Activated T-helper 1 cell treated with anti-CD3 and anti-CD28 coated beads, Interleukin-2, amount 50 U/mL, for 16 hours (primary cell): ENCODE measurements around the gene CEP350.
"Not testable (repeated sequence)": the region's sequence is repeated elsewhere in the genome, so short reads cannot be mapped to it uniquely, and the experiment has no call there.

Experiments
- DNase-seq, 2 donors: peaks; one replicate each; pipeline ENCODE4 v3.0.0-alpha.2; 2020; ENCODE audit warnings: low read depth in 1 of 2, low spot score in 1 of 2

Gene CEP350

DNA sequence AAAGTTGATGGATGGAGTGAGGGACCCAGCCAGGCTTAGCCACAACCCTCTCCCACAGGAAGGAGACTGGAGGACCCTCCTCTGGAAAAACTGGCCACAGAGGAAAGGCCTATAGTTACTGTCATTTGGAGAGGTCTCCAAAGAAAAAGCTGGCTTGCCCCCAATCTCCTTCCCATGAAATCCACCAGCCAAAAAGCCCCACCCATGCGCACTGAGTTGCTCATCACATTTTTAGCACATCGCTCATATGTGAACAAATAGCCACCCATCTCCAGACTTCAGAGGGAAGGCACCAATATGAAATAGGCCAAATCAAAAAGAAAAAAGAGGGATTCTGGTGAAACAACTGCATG, 163.1 kb downstream of the CEP350 start:
- no peak for DNase-seq

DNA sequence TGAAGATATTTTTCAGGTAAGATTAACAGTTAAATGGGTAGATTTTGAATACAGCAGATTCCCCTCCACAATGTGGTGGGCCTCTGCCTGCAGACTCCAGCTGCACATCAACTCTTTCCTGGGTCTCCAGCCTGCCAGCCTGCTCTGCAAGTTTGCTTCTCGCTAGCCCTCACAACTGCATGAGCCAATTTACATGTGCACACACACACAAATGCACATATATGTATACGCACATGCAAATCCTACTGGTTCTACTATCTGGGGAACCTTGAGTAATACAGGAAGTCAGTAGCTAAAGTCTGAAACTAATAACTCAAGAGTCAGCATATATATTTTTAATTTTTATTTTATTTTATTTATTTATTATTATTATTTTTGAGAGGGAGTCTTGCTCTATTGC, 165.2 kb downstream of the CEP350 start:
- DNase-seq, result no peak

GRCh38 chr1:180123463-180123936, 168.9 kb downstream of the CEP350 start:
- no peak for DNase-seq

GRCh38 chr1:180130651-180131050, 176.0 kb downstream of the CEP350 start:
- DNase-seq, result no peak

GRCh38 chr1:180131510-180131909, 176.9 kb downstream of the CEP350 start:
- DNase-seq, result no peak

GRCh38 chr1:180133193-180133592, 178.6 kb downstream of the CEP350 start:
- no peak for DNase-seq

DNA sequence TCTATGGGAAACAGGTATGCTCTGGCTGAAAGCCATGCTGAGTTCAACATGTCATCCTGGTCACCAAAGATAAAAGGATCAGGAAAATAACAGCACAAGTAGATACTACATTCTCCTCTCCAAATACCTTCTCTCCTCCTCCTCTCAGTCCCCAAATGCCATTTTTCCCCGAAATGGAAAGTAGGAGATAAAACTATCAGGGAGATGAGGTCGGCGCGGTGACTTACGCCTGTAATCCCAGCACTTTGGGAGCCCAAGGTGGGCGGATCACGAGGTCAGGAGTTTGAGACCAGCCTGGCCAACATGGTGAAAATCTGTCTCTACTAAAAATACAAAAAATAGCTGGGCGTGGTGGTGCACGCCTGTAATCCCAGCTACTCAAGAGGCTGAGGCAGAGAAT, 179.1 kb downstream of the CEP350 start:
- DNase-seq, result not testable (repeated sequence)

GRCh38 chr1:180135535-180135934, 180.9 kb downstream of the CEP350 start:
- no peak for DNase-seq

GRCh38 chr1:180136331-180136967, 181.8 kb downstream of the CEP350 start:
- no peak for DNase-seq

DNA sequence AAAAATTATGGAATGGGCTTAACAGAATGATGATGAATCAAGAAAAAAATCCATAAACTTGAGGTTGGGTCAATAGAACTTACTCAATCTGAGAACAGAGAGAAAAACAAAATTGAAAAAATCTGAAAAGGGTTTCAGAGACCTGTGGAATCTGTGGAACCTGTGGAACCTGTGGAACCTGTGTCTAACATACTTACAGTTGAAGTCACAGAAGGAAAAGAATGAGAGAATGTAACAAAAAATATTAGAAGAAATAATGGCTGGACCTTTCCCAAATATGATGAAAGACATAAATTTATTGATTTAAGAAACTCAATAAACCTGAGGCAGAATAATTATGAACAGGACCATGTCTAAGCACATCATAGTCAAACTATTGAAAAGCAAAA, 182.4 kb downstream of the CEP350 start:
- DNase-seq, result no peak

- no peak for DNase-seq
Measured at GRCh38 chr1:180137776-180138175, 183.2 kb downstream of the CEP350 start.

- no peak for DNase-seq
Measured at GRCh38 chr1:180141381-180141934, 186.8 kb downstream of the CEP350 start.

GRCh38 chr1:180143359-180143758, 188.7 kb downstream of the CEP350 start:
- DNase-seq, result no peak

DNA sequence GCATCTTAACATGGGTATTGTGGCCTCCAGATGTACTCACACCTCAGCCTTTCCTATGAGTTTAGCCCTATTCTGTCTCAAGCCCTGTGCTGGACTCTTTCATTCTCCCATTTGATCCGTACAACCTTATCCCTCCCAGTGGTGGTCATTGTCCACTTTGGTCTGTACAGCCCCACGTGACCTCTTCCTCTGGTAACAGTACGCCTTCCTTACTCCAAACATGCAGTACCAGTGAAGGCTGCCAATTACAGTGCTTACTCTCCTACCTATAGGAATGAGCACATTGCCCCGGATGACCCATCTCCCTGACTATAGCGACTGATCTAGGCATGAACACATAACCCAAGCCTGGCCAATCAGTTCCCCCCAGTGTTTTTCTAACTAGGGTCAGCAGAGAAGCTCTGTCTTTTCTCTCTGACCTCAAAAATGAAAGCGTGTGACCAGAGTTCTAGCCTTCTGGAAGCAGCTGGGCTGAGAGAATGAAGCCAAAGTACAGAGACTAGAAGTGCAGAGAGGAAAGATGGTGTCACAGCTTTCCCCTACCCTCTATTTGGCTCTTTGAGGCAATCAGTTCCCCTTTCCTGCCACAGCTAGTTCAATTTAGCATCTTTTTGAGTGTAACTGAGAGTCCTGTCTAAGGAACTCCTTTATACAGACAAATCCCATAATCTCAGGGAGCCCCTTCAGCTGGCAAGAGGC, 190.2 kb downstream of the CEP350 start:
- DNase-seq, result no peak

- DNase-seq, result no peak
Measured at GRCh38 chr1:180145446-180145845, 190.8 kb downstream of the CEP350 start.

DNA sequence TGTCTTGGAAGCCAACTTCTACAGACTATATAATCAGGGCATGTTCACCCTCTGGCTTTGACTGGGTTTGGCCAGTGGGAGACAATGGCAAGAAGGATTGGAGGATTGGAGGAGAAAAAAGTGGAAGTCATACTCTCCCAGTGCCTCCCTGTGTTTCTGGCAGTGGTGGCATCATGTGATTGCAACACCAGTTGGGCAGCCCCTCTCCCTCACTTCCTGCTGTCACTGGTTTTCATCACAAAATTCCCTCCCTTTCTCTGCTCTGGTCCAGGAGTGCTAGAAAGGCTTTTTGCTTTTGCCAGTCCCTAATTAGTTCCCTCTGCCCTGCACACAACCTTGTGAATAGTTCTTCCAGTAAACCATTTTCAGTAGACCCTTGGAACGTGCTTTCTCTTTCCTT, 196.4 kb downstream of the CEP350 start:
- DNase-seq, result no peak

GRCh38 chr1:180151508-180151907, 196.9 kb downstream of the CEP350 start:
- DNase-seq, result no peak

GRCh38 chr1:180152588-180152987, 198.0 kb downstream of the CEP350 start:
- no peak for DNase-seq

DNA sequence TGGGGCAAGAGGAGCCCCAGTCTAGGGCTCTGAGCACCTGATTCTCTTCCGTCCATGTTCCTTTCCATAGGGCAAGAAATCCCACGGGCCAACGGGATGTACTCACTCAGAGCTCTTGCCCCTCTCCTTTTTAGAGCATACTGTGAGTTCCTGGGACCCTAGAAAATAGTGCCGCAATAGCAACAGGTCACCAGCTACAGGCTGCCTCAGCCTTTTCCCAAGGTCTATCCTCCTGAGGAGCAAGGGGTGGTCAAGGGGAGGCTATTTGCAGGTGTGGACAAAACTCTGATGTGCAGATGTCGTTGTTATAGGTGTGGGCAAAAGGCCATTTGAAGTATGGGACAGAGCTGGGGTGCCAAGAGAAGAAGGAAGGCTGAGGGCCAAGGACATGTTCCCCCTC, 198.4 kb downstream of the CEP350 start:
- DNase-seq, result no peak

- DNase-seq, result no peak
Measured at GRCh38 chr1:180154003-180154324, 199.4 kb downstream of the CEP350 start.

DNA sequence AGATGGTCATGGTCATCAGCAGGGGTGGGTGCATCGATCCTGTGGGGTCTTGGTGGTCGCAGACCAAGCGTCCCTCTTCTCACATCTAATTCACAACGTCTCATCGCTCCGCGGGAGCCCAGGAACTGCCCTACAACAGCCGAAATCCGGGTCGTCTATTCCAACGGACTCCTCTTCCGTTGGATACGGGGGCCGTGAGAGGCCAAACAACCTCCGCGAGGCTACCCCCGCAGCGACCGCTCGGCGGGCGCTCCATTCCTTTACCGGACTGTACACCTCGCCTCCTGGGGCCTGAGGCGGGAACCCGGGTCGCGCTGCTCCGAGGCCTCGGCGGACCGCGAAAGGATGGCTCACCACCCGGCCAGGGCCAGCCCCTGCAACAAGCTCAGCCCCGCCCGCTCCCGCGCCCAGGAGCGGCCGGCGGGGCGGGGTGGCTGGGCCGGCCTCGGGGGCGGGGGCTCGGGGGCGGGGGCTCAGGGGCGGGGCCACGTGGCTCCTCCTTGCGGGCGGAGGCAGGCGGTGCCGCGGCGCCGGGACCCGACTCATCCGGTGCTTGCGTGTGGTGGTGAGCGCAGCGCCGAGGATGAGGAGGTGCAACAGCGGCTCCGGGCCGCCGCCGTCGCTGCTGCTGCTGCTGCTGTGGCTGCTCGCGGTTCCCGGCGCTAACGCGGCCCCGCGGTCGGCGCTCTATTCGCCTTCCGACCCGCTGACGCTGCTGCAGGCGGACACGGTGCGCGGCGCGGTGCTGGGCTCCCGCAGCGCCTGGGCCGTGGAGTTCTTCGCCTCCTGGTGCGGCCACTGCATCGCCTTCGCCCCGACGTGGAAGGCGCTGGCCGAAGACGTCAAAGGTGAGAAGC, 199.9 kb downstream of the CEP350 start, which contains the start of gene QSOX1:
TSS of gene QSOX1 (plus strand) at position 545 of the 857 bp plus-strand sequence. CDS start at position 584, 39 bp downstream.
- DNase-seq, result peak; percentile 72 to 84
